Measurements from ENCODE around the gene HNRNPL.
"Not testable (repeated sequence)": the region's sequence is repeated elsewhere in the genome, so short reads cannot be mapped to it uniquely, and the experiment has no call there.

Gene HNRNPL

GRCh38 chr19:38849860-38850435, at the start of gene HNRNPL:
HNRNPL (minus strand) TSS chr19:38849986; CDS start chr19:38849966, 20 bp downstream.
- DNase-seq: peak; percentile 100

- DNase-seq: peak; percentile 52
Observed at GRCh38 chr19:38898788-38899446, 49.1 kb upstream of the HNRNPL start.

GRCh38 chr19:38894968-38895367, 45.2 kb upstream of the HNRNPL start:
- peak; percentile 39 for DNase-seq

GRCh38 chr19:38893341-38893771, 43.6 kb upstream of the HNRNPL start:
- peak; percentile 44 for DNase-seq

GRCh38 chr19:38892841-38893240, 43.1 kb upstream of the HNRNPL start:
- DNase-seq: peak; percentile 50

- DNase-seq: peak; percentile 59
Observed at GRCh38 chr19:38891771-38892170, 42.0 kb upstream of the HNRNPL start.

GRCh38 chr19:38890686-38891085, 40.9 kb upstream of the HNRNPL start:
- no peak for DNase-seq

GRCh38 chr19:38889803-38890202, 40.0 kb upstream of the HNRNPL start:
- DNase-seq: peak; percentile 37

- peak; percentile 45 for DNase-seq
Observed at GRCh38 chr19:38888876-38889275, 39.1 kb upstream of the HNRNPL start.

- DNase-seq: not testable (repeated sequence)
Observed at GRCh38 chr19:38884691-38885090, 34.9 kb upstream of the HNRNPL start.

GRCh38 chr19:38883286-38883685, 33.5 kb upstream of the HNRNPL start:
- DNase-seq: peak; percentile 35

- peak; percentile 45 for DNase-seq
Observed at GRCh38 chr19:38880882-38881609, 31.3 kb upstream of the HNRNPL start.

- DNase-seq: peak; percentile 50
Observed at GRCh38 chr19:38880076-38880881, 30.5 kb upstream of the HNRNPL start.

GRCh38 chr19:38879400-38879751, 29.6 kb upstream of the HNRNPL start:
- no peak for DNase-seq

GRCh38 chr19:38878575-38879399, 29.0 kb upstream of the HNRNPL start:
- DNase-seq: peak; percentile 49

GRCh38 chr19:38877781-38878574, 28.2 kb upstream of the HNRNPL start, which contains the start of gene RINL:
RINL (minus strand) TSS chr19:38878275; CDS start chr19:38876742, 1,533 bp downstream.
- DNase-seq: peak; percentile 56

GRCh38 chr19:38875656-38876395, 26.0 kb upstream of the HNRNPL start:
- DNase-seq: no peak

- not testable (repeated sequence) for DNase-seq
Observed at GRCh38 chr19:38873400-38873799, 23.6 kb upstream of the HNRNPL start.

GRCh38 chr19:38870612-38871011, 20.8 kb upstream of the HNRNPL start:
- DNase-seq: peak; percentile 48

- peak; percentile 90 for DNase-seq
Observed at GRCh38 chr19:38869836-38870607, 20.2 kb upstream of the HNRNPL start.
